Suprapubic skin (tissue), 4 donors: ENCODE data around the gene TBC1D1. TPM values are rescaled to one million over a fixed set of nuclear protein-coding genes. Genes with fewer than 3 reads are reported as not detected.

Source experiments
- DNase-seq, 2 donors: peaks; one replicate each; pipeline ENCODE4 v3.0.0-alpha.2; 2019; ENCODE audit warnings: low spot score in 2 of 2
- H3K27ac ChIP-seq: fragments of 200-600 bp; sonication (generic); one replicate; pipeline ENCODE4 v1.5.1; 2019
- H3K27me3 ChIP-seq: fragments of 200-600 bp; sonication (generic); one replicate; pipeline ENCODE4 v1.5.1; 2019
- H3K36me3 ChIP-seq: fragments of 200-600 bp; sonication (generic); one replicate; pipeline ENCODE4 v1.5.1; 2019
- H3K4me1 ChIP-seq: fragments of 200-600 bp; sonication (generic); one replicate; pipeline ENCODE4 v1.5.1; 2019
- H3K4me3 ChIP-seq: fragments of 200-600 bp; sonication (generic); one replicate; pipeline ENCODE4 v1.5.1; 2019; ENCODE audit warnings: mild to moderate bottlenecking
- H3K9me3 ChIP-seq: fragments of 200-600 bp; sonication (generic); one replicate; pipeline ENCODE4 v1.5.1; 2019
- CTCF ChIP-seq, 2 donors: fragments of 200-600 bp in 1 of 2; fragments of 450-650 bp in 1 of 2; sonication (generic) in 1 of 2; IDR thresholded peaks; one replicate each; pipeline ENCODE4 v1.5.1; 2016 to 2019; ENCODE audit warnings: antibody characterized with exemption in 2 of 2, mild to moderate bottlenecking in 1 of 2, moderate library complexity in 1 of 2
- EP300 ChIP-seq: sonication (generic); formaldehyde crosslinking; IDR thresholded peaks from one replicate; pipeline ENCODE4 v1.6.1; 2017; ENCODE audit warnings: antibody characterized with exemption
- POLR2A ChIP-seq, 2 donors: fragments of 450-650 bp; IDR thresholded peaks; one replicate each; pipeline ENCODE4 v1.6.1; 2017; ENCODE audit warnings: antibody characterized with exemption in 2 of 2, mild to moderate bottlenecking in 2 of 2, moderate library complexity in 2 of 2
- POLR2AphosphoS5 ChIP-seq, 3 donors: sonication (generic); formaldehyde crosslinking; IDR thresholded peaks; one replicate each; pipeline ENCODE4 v1.6.1; 2017; ENCODE audit warnings: antibody characterized with exemption in 3 of 3
- WGBS: methylation state at CpG from one replicate; pipeline ENCODE4 v1.1.5; 2018; 5-methylcytosine and 5-hydroxymethylcytosine counted together
- total RNA-seq, 4 donors: library from RNA; depleted of rRNA; stranded (reverse); fragments of >200 nt; gene quantifications; one replicate each; pipeline ENCODE4 v1.1.0, GENCODE V29; 2016

Gene TBC1D1
- total RNA-seq, 4 donors from 2014 or later: 16.3 to 32.0 (median 22.2) TPM

- WGBS: 89% methylated on average over 4 of the region's 4 CpGs
- Histone ChIP-seq H3K27ac (no peak overlapping the region), H3K27me3 (no peaks in the 10 kb centered on the region), H3K4me3 (no peak overlapping the region), H3K9me3 (no peaks in the 10 kb centered on the region), H3K36me3 (no peaks in the 10 kb centered on the region), H3K4me1 (peaks cover 15% of the 10 kb centered on the region)
- no peak for DNase-seq
- TF ChIP-seq CTCF (IDR thresholded peaks at IDR 0.05) (no peak), EP300 (no peak), POLR2AphosphoS5 (IDR thresholded peaks at IDR 0.05) (no peak), POLR2A (IDR thresholded peaks at IDR 0.05) (no peak)
Measured at GRCh38 chr4:38167973-38168372, 277.1 kb downstream of the TBC1D1 start.

- no peak for DNase-seq
- Histone ChIP-seq H3K27me3 (no peaks in the 10 kb centered on the region), H3K4me1 (peaks cover 11% of the 10 kb centered on the region), H3K36me3 (no peaks in the 10 kb centered on the region), H3K9me3 (no peaks in the 10 kb centered on the region), H3K4me3 (no peak overlapping the region), H3K27ac (no peak overlapping the region)
- TF ChIP-seq POLR2AphosphoS5 (IDR thresholded peaks at IDR 0.05) (no peak), EP300 (no peak), CTCF (IDR thresholded peaks at IDR 0.05) (no peak), POLR2A (IDR thresholded peaks at IDR 0.05) (no peak)
- 38% methylated on average over 5 of the region's 5 CpGs for WGBS
Measured at GRCh38 chr4:38169524-38169923, 278.6 kb downstream of the TBC1D1 start.

- no peak for DNase-seq
- H3K4me3 ChIP-seq: no peak overlapping the region
Measured at GRCh38 chr4:38170338-38171169, 279.7 kb downstream of the TBC1D1 start.

GRCh38 chr4:38172078-38172477 lies 281.2 kb downstream of the TBC1D1 start:
- no peak overlapping the region for H3K4me3 ChIP-seq
- H3K36me3 ChIP-seq: no peaks in the 10 kb centered on the region
- H3K27me3 ChIP-seq: no peaks in the 10 kb centered on the region
- TF ChIP-seq POLR2A (IDR thresholded peaks at IDR 0.05): no peak
- no peak for TF ChIP-seq CTCF (IDR thresholded peaks at IDR 0.05)
- no peak for TF ChIP-seq POLR2AphosphoS5 (IDR thresholded peaks at IDR 0.05)
- TF ChIP-seq EP300: no peak
- H3K27ac ChIP-seq: no peak overlapping the region
- WGBS: 74% methylated on average over 6 of the region's 6 CpGs
- no peaks in the 10 kb centered on the region for H3K9me3 ChIP-seq
- DNase-seq: no peak
- peaks cover 15% of the 10 kb centered on the region for H3K4me1 ChIP-seq

More at GRCh38 chr4:38170338-38171169, 279.7 kb downstream of the TBC1D1 start:
- Histone ChIP-seq H3K9me3 (no peaks in the 10 kb centered on the region), H3K4me1 (peaks cover 11% of the 10 kb centered on the region), H3K27me3 (no peaks in the 10 kb centered on the region), H3K36me3 (no peaks in the 10 kb centered on the region), H3K27ac (no peak overlapping the region)
- WGBS: 71% methylated on average over 7 of the region's 7 CpGs
- TF ChIP-seq POLR2AphosphoS5 (IDR thresholded peaks at IDR 0.05): no peak
- TF ChIP-seq CTCF (IDR thresholded peaks at IDR 0.05): no peak
- TF ChIP-seq EP300: no peak
- no peak for TF ChIP-seq POLR2A (IDR thresholded peaks at IDR 0.05)

- peaks cover 31% of the 10 kb centered on the region for H3K4me1 ChIP-seq
- no peaks in the 10 kb centered on the region for H3K9me3 ChIP-seq
- TF ChIP-seq POLR2AphosphoS5 (IDR thresholded peaks at IDR 0.05) (no peak), CTCF (IDR thresholded peaks at IDR 0.05) (no peak), POLR2A (IDR thresholded peaks at IDR 0.05) (no peak), EP300 (no peak)
- WGBS: 89% methylated on average over 4 of the region's 4 CpGs
- no peaks in the 10 kb centered on the region for H3K27me3 ChIP-seq
- no peak overlapping the region for H3K27ac ChIP-seq
- H3K4me3 ChIP-seq: no peak overlapping the region
- H3K36me3 ChIP-seq: no peaks in the 10 kb centered on the region
- no peak for DNase-seq
Measured at GRCh38 chr4:38173935-38174518, 283.1 kb downstream of the TBC1D1 start.
